Measurements from ENCODE around the gene SYT1. TPM values are rescaled to one million over a fixed set of nuclear protein-coding genes. Genes with fewer than 3 reads are reported as not detected.

SYT1 gene
- total RNA-seq, 2 experiments from 2014 or later = not detected

GRCh38 chr12:78870539-78870938 lies 6.0 kb downstream of the SYT1 start:
- H3K9me3 ChIP-seq (ENCODE audit: low read length) = no peaks in the 10 kb centered on the region
- ChIA-PET POLR2A (interaction anchor here (0.7 to 1.0 kb wide), 2 partner anchors 17 to 38 kb away, joined by 3 to 5 read pairs; no protein-coding TSS in a partner anchor), CTCF (ENCODE audit: unreplicated experiment) (no interaction called here)
- no peak overlapping the region for H3K27ac ChIP-seq (ENCODE audit: low read depth, low read length, poor library complexity, severe bottlenecking)
- H2AFZ ChIP-seq (ENCODE audit: low read length) = no peak overlapping the region
- no peak for DNase-seq (ENCODE audit: low spot score)
- H3K36me3 ChIP-seq (ENCODE audit: insufficient read depth, low read length) = no peaks in the 10 kb centered on the region
- H3K4me3 ChIP-seq (ENCODE audit: low read depth, low read length, poor library complexity, severe bottlenecking) = no peak overlapping the region
- no peak for TF ChIP-seq CTCF (conservative IDR thresholded peaks at IDR 0.05; ENCODE audit: low read length)
- TF ChIP-seq EZH2phosphoT487 (IDR thresholded peaks at IDR 0.05; ENCODE audit: borderline replicate concordance, low read depth, low read length) = no peak
- no peaks in the 10 kb centered on the region for H3K4me1 ChIP-seq (ENCODE audit: insufficient read depth, low read length, poor library complexity, severe bottlenecking)
- no peaks in the 10 kb centered on the region for H3K79me2 ChIP-seq (ENCODE audit: insufficient read depth, low read depth, low read length)
- no TSS peak for BruUV-seq (replicated peaks)
- no peaks in the 10 kb centered on the region for H4K20me1 ChIP-seq (ENCODE audit: insufficient read depth, low read length)
- no peaks in the 10 kb centered on the region for H3K9me2 ChIP-seq (ENCODE audit: insufficient read depth, low read length)
- H3K4me2 ChIP-seq (ENCODE audit: low read length) = no peak overlapping the region
- intact Hi-C loops (cut with micrococcal nuclease; ENCODE audit: unreplicated experiment) = no loop called here

GRCh38 chr12:78871566-78871965 lies 7.0 kb downstream of the SYT1 start:
- Histone ChIP-seq H4K20me1 (ENCODE audit: insufficient read depth, low read length) (no peaks in the 10 kb centered on the region), H2AFZ (ENCODE audit: low read length) (no peak overlapping the region), H3K4me2 (ENCODE audit: low read length) (no peak overlapping the region), H3K27ac (ENCODE audit: low read depth, low read length, poor library complexity, severe bottlenecking) (no peak overlapping the region), H3K79me2 (ENCODE audit: insufficient read depth, low read depth, low read length) (no peaks in the 10 kb centered on the region), H3K4me3 (ENCODE audit: low read depth, low read length, poor library complexity, severe bottlenecking) (no peak overlapping the region), H3K36me3 (ENCODE audit: insufficient read depth, low read length) (no peaks in the 10 kb centered on the region), H3K9me3 (ENCODE audit: low read length) (no peaks in the 10 kb centered on the region), H3K9me2 (ENCODE audit: insufficient read depth, low read length) (no peaks in the 10 kb centered on the region), H3K4me1 (ENCODE audit: insufficient read depth, low read length, poor library complexity, severe bottlenecking) (no peaks in the 10 kb centered on the region)
- no peak for TF ChIP-seq EZH2phosphoT487 (IDR thresholded peaks at IDR 0.05; ENCODE audit: borderline replicate concordance, low read depth, low read length)
- no peak for TF ChIP-seq CTCF (conservative IDR thresholded peaks at IDR 0.05; ENCODE audit: low read length)
- POLR2A ChIA-PET = interaction anchor here (1.0 kb wide), 1 partner anchor 18 kb away, joined by 5 read pairs; no protein-coding TSS in a partner anchor
- intact Hi-C loops (cut with micrococcal nuclease; ENCODE audit: unreplicated experiment) = no loop called here
- no TSS peak for BruUV-seq (replicated peaks)
- CTCF ChIA-PET (ENCODE audit: unreplicated experiment) = no interaction called here
- DNase-seq (ENCODE audit: low spot score) = no peak

- CTCF ChIA-PET (ENCODE audit: unreplicated experiment) = no interaction called here
- no peak overlapping the region for H3K4me3 ChIP-seq (ENCODE audit: low read depth, low read length, poor library complexity, severe bottlenecking)
- intact Hi-C loops (cut with micrococcal nuclease; ENCODE audit: unreplicated experiment) = no loop called here
- H3K9me2 ChIP-seq (ENCODE audit: insufficient read depth, low read length) = no peaks in the 10 kb centered on the region
- H3K9me3 ChIP-seq (ENCODE audit: low read length) = no peaks in the 10 kb centered on the region
- DNase-seq (ENCODE audit: low spot score) = no peak
- H3K27ac ChIP-seq (ENCODE audit: low read depth, low read length, poor library complexity, severe bottlenecking) = no peak overlapping the region
- POLR2A ChIA-PET = no interaction called here
- no peak overlapping the region for H3K4me2 ChIP-seq (ENCODE audit: low read length)
- no peak overlapping the region for H2AFZ ChIP-seq (ENCODE audit: low read length)
- no peak for TF ChIP-seq CTCF (conservative IDR thresholded peaks at IDR 0.05; ENCODE audit: low read length)
- no peak for TF ChIP-seq EZH2phosphoT487 (IDR thresholded peaks at IDR 0.05; ENCODE audit: borderline replicate concordance, low read depth, low read length)
- no peaks in the 10 kb centered on the region for H4K20me1 ChIP-seq (ENCODE audit: insufficient read depth, low read length)
- H3K36me3 ChIP-seq (ENCODE audit: insufficient read depth, low read length) = no peaks in the 10 kb centered on the region
- H3K79me2 ChIP-seq (ENCODE audit: insufficient read depth, low read depth, low read length) = no peaks in the 10 kb centered on the region
- no peaks in the 10 kb centered on the region for H3K4me1 ChIP-seq (ENCODE audit: insufficient read depth, low read length, poor library complexity, severe bottlenecking)
- no TSS peak for BruUV-seq (replicated peaks)
These were observed 13.9 kb downstream of the SYT1 start for GRCh38 chr12:78878459-78878858.

Data from OCI-LY7 (cell line).